Measurements from ENCODE around the gene OTULIN. TPM values are rescaled to one million over a fixed set of nuclear protein-coding genes. Genes with fewer than 3 reads are reported as not detected.

OTULIN gene
- total RNA-seq, 1 experiment from 2014 or later, result 36.0 TPM

- H3K4me3 Mint-ChIP-seq (ENCODE audit: low read depth, unreplicated experiment), result no peak overlapping the region
- no peaks in the 10 kb centered on the region for H3K27me3 Mint-ChIP-seq (ENCODE audit: unreplicated experiment)
- no peak overlapping the region for H3K27ac Mint-ChIP-seq (ENCODE audit: unreplicated experiment)
- TF ChIP-seq CTCF (IDR thresholded peaks at IDR 0.05; ENCODE audit: unreplicated experiment), result no peak
- no peaks in the 10 kb centered on the region for H3K9me3 Mint-ChIP-seq (ENCODE audit: low read depth, unreplicated experiment)
- peaks cover 57% of the 10 kb centered on the region for H3K4me1 Mint-ChIP-seq (ENCODE audit: low read depth, unreplicated experiment)
- intact Hi-C loops (cut with micrococcal nuclease; ENCODE audit: unreplicated experiment), result no loop called here
- DNase-seq, result no peak
- H3K36me3 Mint-ChIP-seq (ENCODE audit: insufficient read depth, unreplicated experiment), result peaks cover 32% of the 10 kb centered on the region
- BruUV-seq (replicated peaks), result no TSS peak
- CTCF ChIA-PET, result interaction anchor here (0.7 to 0.8 kb wide), 2 partner anchors 17 to 19 kb away, joined by 3 read pairs; no protein-coding TSS in a partner anchor
Observed at GRCh38 chr5:14667770-14668169, 3.3 kb downstream of the OTULIN start.

DNA sequence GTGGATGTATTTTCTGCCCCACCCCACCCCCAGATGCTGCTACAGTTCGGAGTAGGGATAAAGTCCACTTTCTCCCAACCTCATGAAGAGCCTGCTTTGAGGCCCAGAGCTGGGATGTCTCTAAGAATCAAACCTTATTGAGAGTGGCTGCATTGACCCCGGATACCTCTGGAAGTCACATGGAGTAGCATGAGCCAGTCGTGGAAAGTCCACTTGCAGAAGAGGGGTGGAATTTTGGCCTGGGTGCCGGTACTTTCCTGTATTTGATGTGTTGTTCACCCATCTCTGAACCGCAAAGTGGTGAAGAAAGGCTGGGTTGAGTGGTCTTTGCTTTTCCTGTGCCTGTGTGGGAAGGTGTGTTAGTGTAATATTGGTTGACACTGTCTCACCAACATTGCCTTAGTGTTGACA lies 3.7 kb downstream of the OTULIN start:
- BruUV-seq (replicated peaks), result no TSS peak
- no peak for TF ChIP-seq CTCF (IDR thresholded peaks at IDR 0.05; ENCODE audit: unreplicated experiment)
- Mint-ChIP-seq H3K27ac (ENCODE audit: unreplicated experiment) (no peak overlapping the region), H3K4me3 (ENCODE audit: low read depth, unreplicated experiment) (no peak overlapping the region), H3K36me3 (ENCODE audit: insufficient read depth, unreplicated experiment) (peaks cover 32% of the 10 kb centered on the region), H3K27me3 (ENCODE audit: unreplicated experiment) (no peaks in the 10 kb centered on the region), H3K4me1 (ENCODE audit: low read depth, unreplicated experiment) (peaks cover 60% of the 10 kb centered on the region), H3K9me3 (ENCODE audit: low read depth, unreplicated experiment) (no peaks in the 10 kb centered on the region)
- CTCF ChIA-PET, result interaction anchor here (0.7 kb wide), 1 partner anchor 17 kb away, joined by 3 read pairs; no protein-coding TSS in a partner anchor
- intact Hi-C loops (cut with micrococcal nuclease; ENCODE audit: unreplicated experiment), result no loop called here
- DNase-seq, result no peak

- H3K4me3 Mint-ChIP-seq (ENCODE audit: low read depth, unreplicated experiment), result no peak overlapping the region
- no TSS peak for BruUV-seq (replicated peaks)
- intact Hi-C loops (cut with micrococcal nuclease; ENCODE audit: unreplicated experiment), result no loop called here
- H3K36me3 Mint-ChIP-seq (ENCODE audit: insufficient read depth, unreplicated experiment), result peaks cover 29% of the 10 kb centered on the region
- H3K27ac Mint-ChIP-seq (ENCODE audit: unreplicated experiment), result no peak overlapping the region
- CTCF ChIA-PET, result no interaction called here
- peaks cover 63% of the 10 kb centered on the region for H3K4me1 Mint-ChIP-seq (ENCODE audit: low read depth, unreplicated experiment)
- no peak for TF ChIP-seq CTCF (IDR thresholded peaks at IDR 0.05; ENCODE audit: unreplicated experiment)
- no peak for DNase-seq
- H3K27me3 Mint-ChIP-seq (ENCODE audit: unreplicated experiment), result no peaks in the 10 kb centered on the region
- H3K9me3 Mint-ChIP-seq (ENCODE audit: low read depth, unreplicated experiment), result no peaks in the 10 kb centered on the region
Observed at GRCh38 chr5:14669415-14669814, 4.9 kb downstream of the OTULIN start.

DNA sequence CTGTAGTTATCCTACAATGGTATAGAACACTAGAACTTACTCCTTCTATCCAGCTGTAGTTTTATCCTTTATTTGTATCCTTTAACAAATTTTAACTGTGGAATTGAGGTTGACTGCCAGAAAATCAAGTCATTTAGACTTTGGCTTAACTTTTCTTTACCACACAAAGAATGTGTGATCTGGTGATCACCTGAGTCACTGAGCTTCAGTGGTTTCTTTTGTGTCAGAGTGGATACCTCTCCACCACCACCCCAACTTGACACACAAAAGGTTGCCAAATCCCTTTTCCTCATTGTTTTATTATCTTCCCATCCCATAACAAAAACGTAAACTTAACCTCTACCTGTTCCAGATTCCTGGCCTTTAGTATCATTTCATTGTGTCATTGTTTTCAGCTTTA lies 5.5 kb downstream of the OTULIN start:
- Mint-ChIP-seq H3K27ac (ENCODE audit: unreplicated experiment) (no peak overlapping the region), H3K9me3 (ENCODE audit: low read depth, unreplicated experiment) (no peaks in the 10 kb centered on the region), H3K4me3 (ENCODE audit: low read depth, unreplicated experiment) (no peak overlapping the region), H3K27me3 (ENCODE audit: unreplicated experiment) (no peaks in the 10 kb centered on the region), H3K36me3 (ENCODE audit: insufficient read depth, unreplicated experiment) (peaks cover 24% of the 10 kb centered on the region), H3K4me1 (ENCODE audit: low read depth, unreplicated experiment) (peaks cover 66% of the 10 kb centered on the region)
- BruUV-seq (replicated peaks), result no TSS peak
- no peak for TF ChIP-seq CTCF (IDR thresholded peaks at IDR 0.05; ENCODE audit: unreplicated experiment)
- CTCF ChIA-PET, result no interaction called here
- intact Hi-C loops (cut with micrococcal nuclease; ENCODE audit: unreplicated experiment), result no loop called here
- DNase-seq, result no peak
